HG02840 (cell line): ENCODE data around the gene ATP8B1.

Experiments
- ATAC-seq: cut with Tn5 transposase; IDR thresholded peaks from one replicate; pipeline ENCODE4 v1.9.1; 2021; ENCODE audit warnings: mild to moderate bottlenecking, moderate library complexity, moderate number of reproducible peaks; ENCODE audit not compliant: unreplicated experiment, low FRiP score

The ATP8B1 gene

DNA sequence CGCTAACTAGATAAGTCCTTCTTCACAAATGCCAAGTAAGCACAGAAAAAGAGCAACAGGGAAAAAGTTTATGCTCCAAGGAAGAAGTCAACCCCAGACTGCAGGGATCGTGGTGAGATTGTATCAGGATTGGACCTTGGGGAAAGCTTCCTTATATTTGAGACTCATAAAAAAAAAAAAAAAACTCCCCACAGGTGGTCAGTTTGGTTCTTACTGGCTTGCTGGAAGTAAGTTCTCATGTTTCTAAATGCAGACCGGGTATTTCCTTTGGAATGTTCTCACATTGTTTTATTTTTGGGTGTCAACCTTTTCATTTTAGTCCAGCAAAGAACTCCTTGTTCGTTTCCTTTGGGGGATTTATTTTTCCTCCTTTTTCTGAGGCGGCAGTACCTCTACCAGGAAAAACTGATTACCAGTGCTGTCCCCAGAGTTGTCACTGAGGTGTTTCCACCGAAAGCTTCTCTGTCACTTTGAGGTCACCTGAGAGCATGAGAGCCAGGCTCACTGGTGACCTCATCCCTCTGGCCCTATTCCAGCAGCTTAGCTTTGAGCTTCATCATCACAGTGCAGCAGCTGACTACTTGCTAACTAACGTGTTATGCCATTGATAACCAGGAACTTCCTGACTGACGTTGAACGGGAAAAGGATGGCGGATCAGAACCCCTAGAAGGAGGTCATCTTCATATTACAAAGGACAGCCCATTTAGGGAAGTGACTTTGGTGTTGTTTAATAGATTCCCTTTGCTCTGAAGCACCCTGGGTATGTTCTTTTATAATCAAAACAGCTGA, 16.8 kb upstream of the ATP8B1 start:
- no peak for ATAC-seq

DNA sequence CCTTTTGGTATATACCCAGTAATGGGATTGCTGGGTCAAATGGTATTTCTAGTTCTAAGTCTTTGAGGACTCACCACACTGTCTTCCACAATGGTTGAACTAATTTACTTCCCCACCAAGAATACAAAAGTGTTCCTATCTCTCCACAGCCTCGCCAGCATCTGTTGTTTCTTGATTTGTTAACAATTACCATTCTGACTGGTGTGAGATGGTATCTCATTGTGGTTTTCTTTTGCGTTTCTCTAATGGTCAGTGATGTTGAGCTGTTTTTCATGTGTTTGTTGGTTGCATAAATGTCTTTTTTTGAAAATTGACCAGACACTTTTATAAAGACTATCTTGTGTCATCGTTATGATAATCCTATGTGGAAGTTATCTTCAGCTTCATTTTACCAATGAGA, 16.0 kb upstream of the ATP8B1 start:
- no peak for ATAC-seq

DNA sequence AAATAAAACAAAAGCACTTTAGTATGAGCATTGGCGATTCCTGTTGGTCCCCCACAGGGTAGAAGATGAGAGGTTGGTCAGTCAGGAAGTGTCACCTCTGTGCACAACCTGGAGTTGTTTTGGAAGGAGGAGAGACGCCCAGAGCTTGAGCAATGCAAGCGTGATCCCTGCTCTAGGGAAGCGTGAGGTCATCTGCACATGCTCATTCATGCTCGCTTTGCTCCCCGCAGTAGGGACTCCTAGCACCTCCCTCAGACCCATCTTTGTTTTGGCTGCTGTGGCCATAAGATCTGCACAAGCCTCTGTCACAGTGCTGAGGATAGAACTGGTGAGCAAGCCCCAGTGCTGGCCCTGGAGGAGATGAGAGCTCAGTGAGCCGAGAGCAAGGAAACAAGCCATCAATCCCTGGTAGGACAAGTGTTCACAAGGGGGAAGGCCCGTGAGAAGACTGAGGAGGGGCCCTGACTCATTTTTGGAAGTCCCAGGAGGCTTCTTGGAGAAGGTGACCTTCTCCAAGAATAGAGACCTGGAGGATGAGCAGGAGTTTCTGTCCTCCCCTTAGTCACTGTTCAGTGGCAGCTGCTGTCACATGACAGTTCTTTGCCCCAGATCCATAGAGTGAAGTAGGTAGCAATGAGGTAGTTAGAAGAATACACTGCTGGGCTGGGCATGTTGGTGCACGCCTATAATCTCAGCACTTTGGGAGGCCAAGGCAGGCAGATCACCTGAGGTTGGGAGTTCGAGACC, 13.3 kb upstream of the ATP8B1 start:
- ATAC-seq: no peak

DNA sequence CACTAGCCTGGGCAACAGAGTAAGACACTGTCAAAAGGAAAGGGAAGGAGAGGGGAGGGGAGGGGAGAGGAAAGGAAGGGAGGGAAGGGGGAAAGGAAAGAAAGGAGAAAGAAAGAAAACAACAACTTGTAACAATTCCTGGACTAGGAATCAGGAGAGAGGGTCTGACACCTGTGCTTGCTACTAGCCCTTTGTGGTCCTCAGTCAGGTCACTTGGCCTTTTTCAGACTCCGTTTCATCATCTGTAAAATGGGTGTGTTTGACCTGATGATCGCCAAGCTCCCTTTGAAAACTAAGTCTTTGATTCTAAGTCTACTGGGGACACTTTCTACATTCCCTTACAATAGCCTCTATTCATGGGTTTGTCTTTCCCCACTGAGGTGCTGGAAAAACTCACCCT, 11.4 kb upstream of the ATP8B1 start:
- ATAC-seq: no peak

DNA sequence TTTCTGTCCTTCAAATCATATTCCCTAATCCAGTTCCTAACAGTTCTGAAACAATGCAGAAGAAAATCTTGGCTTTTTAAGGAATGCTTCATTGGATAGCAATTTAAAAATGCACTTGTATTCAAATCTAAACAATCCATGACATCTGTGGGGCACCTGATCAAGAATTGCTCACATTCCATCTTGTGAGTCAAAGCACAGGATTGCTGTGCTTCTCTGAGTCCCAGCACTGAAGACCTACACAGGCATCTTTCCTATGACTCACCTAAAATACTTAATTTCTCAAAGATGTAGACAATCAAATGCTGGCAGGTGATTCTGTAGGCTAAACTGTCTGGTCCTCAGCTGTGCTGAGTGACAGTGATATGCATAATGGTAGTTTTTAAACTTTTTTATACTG, 10.1 kb upstream of the ATP8B1 start:
- ATAC-seq: no peak

DNA sequence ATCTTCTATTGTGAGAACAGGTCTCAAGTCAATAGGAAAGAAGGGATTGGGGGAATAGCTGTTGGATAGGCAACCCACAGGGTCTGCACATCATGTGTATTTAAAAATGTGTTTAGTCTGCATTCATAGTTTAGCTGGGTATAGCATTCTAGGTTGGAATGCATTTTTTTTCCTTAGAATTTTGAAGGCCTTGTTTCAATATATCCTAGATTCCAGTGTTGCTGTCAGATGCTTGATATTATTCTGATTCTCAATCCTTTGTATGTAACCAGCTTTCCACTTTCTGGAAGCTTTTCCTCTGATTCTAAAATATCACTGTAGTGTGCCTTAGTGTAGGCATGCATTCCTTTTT, 9.0 kb upstream of the ATP8B1 start:
- no peak for ATAC-seq

DNA sequence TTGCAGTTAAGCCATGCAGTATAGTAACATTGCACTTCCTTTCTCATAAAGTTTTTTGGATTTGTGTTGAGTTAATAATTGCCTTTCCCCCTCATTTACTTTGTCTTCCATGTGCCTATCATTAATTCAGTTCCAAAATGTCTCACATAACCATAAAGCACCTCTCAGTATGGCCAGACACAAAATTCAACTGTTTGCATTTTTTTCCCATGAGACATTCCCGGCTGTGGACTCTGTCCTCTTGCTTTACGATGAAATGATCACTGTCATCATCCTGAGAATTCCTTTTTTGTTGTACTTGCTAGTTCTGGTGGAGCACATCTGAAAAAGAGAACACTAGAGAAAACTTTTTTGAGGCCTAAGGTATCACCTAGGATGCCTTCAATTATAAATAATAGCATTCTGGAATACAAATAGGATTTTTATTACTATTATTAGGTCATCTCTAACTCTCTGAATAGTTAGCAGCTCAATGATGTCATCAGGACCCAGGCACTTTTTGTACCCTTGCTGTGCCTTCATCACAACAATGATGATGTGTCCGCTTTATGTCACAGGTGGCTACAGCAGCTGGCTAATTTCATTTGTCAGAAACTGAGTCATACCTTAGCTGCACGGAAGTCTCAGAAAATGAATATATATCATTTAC, 8.5 kb upstream of the ATP8B1 start:
- ATAC-seq: no peak

DNA sequence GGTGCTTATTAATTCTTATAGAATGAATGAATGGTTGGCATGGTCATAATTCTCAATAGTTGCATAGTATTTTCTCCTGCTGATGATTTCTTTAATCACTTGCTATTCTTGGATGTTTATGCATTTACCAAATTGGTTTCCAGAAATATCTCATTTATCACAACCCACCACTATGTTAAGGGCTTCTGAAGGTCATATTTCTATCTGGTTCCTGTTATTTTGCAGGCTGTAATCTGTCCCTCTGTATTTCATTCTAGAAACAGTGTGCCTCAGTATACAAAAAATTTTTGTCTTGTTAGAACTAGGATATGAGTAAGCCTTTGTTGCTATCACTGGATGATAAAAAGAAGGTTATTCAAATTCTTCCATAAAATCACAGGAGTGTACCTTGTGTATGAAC, 6.1 kb upstream of the ATP8B1 start:
- ATAC-seq: no peak

DNA sequence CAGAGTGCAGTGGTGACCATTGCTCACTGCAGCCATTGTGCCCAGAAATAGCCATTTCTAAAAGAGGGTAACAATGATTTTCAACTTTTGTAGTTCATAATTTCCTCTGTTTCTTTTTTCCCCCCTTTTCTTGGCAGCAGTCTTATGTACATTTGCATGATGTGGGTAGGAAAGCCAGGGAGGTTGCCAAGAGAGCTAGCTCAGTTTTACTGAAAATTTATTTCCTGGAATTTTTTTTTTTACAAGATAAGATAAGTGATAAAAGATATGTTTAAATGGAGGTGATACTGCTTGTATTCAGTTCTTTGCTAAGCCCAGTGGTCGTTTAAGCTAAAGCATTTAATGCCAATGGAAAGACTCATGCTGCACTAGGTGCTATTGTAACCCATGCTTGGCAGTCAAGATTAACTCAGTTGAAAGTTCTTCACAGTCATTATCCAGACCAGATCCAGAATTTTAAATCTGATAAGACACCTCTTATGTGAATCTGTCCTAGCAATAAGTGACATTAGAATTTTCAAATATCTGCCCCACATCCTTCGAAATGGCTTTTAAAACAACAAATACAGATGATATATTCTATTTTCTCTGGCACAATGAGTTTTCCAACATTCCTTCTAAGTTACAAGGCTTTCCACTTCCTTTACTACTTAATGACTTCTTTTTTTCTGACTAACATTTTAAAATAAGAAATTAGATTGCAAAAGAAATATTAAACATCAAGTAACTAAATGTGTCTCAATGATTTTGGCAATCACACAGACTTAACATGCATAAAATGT, 4.4 kb upstream of the ATP8B1 start:
- ATAC-seq: no peak

DNA sequence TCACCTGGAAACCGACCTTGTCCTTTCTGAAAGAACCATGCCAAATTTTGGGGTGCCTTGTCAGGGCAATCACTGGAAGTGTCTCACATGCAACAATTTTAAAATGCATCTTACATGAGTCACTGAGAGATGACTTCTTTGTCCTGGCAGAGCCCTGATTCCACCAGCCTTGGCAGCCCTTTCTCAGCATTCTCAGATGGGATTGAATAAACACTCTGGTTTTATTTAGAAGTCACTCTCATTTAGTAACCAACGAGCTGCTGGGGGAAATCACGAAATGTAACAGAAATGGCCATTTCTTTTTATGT, 3.8 kb upstream of the ATP8B1 start:
- no peak for ATAC-seq

DNA sequence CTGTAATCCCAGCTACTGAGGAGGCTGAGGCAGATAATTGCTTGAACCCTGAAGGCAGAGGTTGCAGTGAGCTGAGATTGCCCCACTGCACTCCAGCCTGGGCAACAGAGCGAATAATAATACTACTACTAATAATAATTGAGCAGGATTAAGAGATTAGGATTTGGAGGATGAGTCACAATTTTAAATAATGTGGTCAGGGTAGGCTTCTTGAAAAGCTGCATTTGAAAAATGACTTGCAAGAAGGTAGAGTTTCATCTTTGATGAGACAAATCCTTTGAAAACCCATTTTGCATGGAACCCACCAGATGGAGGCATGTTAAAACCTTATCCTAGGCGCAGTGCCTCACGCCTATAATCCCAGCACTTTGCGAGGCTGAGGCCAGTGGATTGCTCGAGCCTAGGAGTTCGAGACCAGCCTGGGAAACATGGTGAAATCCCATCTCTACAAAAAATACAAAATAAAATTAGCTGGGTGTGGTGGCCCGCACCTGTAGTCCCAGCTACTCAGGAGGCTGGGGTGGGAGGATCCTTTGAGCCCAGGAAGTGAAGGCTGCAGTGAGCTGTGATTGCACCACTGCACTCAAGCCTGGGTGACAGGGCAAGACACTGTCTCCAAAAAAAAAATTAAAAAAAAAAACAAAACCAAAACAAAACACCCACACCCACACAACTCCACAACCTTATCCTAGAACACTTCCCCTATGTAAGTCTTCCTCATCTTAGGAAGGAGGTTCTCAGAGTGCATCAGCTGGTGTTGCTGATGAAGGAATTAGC, 3.3 kb upstream of the ATP8B1 start:
- no peak for ATAC-seq

DNA sequence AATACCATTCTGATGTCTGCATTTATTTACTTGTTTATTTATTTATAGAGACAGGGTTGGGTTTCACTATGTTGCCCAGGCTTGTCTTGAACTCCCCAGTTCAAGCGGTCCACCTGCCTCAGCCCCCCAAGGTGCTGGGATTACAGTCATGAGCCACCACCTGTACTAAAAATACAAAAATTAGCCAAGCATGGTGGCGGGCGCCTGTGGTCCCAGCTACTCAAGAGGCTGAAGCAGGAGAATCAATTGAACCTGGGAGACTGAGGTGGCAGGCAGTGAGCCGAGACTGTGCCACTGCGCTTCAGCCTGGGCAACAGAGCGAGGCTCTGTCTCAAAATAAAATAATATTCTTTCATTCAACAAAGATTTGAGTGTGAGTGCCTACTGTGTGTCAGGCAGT, 2.0 kb upstream of the ATP8B1 start:
- no peak for ATAC-seq

DNA sequence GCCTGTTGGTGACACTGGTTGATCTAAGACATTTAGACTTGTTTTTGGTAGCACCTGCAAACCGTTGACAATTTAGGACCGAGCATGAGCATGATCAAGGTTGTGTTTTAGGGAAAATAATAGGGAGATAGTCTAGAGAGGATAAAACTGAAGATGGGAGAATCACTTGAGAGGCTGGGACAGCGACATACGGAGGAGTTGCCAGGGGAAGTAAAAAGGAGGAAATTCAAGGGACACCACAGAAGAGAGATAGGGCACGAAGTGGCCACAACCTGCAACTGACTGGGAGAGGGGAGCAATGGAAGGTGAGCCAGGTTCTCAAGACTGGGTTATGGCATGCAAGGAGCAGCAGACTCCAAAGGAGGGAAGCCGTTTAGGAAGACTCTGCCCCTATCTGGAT, 1.4 kb upstream of the ATP8B1 start:
- no peak for ATAC-seq

DNA sequence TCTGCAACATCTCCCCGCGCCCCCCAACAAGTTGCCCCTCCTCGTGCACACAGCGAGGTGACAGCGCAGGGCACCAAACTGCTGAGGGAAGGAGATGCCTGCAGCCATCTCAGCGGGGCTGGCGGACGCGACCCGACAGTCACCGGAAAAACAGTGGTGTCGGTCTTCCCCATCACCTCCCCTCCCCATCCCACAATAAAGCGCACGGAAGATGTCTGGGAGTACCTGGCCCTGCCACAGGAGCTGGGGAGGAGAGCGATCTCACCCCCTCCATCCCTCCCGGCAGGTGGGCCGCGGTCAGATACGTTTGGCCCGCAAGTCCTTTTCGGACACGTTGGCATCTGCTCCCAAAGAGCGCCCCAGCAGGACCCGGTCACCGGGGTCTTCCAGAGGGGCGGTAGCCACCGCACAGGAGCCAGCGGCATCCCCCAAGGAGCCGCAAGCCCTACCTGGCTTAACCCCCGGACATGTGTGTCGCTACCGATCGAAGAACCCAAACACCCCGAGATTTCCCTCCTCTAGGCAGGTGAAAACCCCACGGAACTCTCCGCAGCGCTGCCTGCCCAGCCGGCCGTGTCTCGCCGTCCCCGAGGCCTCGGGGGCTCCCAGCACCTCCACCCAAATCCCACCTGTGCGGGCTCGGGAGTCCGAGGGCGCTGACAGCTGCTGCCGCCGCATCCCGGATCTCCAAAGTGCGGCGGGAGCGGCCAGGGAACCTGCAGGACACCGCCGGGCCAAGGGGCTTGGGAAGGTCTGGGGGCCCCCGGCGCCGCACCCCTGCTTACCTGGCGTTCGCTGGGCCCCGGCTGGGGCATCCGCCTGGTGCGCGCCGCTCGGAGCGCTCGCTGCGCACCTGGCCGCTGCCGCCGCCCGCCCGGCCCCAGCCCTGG, 657 bp downstream of the ATP8B1 start:
- ATAC-seq: no peak

DNA sequence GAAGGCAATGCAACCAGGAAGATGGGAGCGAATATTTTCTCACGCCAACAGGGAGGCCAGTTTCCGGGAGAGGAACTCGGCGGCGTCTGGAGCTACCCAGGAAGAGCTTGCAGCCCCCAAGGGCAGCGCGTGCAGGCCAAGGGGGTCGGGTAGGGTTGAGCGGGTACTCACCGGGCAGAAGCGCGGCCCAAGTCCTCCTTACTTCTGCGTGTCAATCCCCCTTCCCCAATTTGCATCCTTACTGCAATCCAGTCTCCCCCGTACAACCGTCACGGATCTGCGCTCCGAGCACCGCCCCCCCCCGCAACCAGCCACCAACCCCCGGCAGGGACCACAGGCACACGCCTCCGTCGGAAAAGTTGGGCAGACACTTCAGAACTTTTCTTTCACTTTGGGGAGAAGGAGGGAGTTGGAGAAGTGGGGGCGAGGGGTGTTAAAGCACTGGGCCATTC, 1.3 kb downstream of the ATP8B1 start:
- no peak for ATAC-seq

DNA sequence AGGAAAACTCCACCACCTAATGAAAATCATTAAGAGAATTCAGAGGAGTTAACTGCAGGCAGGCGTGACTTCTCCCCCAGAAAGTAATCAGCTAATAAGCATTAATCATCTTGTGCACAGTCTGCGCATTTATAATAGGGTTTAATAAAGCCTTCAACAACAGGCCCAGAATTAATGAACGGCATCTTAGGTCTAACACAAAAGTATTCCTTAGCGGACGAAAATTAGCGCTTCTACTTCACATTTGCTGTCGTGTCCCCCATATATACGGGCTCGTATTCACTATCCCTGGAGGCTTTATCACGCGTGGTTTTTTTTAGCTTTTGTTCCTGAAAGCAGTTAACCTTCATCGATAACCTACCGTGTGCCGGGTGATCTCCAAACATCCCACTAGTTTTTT, 1.8 kb downstream of the ATP8B1 start:
- no peak for ATAC-seq

DNA sequence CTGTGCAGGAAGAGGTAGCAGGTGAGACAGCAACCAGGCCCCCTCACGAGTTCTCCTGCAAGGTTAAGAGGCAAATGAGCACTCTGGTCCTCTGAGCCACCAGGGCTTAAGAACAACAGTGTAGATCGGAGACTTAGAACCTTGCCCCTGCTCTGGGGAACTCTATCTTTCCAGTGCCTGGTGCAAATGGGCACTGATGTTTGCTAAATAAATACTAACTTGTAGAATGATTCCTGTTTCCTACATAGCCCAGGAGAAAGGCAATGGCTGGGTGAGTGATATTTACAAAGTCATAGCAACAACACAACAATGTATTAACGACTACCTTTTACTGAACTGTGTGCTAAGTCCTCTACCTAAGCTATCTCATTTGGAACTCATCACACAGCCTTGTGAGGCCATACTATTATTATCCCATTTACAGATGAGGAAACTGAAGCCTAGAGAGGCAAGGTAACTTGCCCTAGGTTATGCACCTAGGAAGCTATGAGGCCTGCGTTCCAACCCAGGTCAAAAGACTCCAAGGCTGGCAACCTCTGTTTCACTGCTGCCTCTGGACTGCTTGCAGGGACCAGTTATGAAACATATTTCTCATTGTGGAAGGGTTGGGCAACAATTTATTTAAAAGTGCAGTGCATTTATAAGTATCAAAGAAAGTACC, 4.3 kb downstream of the ATP8B1 start:
- no peak for ATAC-seq

DNA sequence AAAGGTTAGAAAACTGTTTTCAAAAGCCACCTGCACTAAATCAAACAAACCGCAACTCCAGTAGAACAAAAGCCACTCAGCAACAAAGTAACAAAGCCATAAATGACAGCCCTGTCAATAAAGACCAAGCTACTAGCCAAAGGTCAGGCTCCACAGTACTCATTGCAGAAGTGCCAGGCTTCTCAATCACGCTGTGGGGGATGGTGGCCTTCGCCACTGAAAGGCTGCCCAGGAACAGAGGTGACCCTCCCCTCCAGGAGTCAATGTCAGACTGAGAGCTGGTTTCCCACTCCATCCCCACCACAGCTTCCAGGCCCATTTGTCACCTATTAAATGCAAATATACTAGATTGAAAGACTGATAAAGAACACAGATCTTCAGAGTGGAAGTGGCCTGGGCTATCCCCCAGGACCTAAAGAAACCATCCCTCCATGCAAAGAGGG, 5.9 kb downstream of the ATP8B1 start:
- ATAC-seq: no peak
